Measurements from ENCODE around the gene CNKSR1.

GRCh38 chr1:26177182-26177684, at the start of gene CNKSR1:
- TF ChIP-seq POLR2A (IDR thresholded peaks at IDR 0.05) (no peak), CTCF (IDR thresholded peaks at IDR 0.05) (no peak)

Data from uterus (tissue), 2 donors.